Ovary (tissue), 3 donors: ENCODE measurements around the gene GGPS1.

ENCODE experiments used
- CTCF ChIP-seq, 3 donors: fragments of 450-650 bp in 2 of 3; fragments of 200-600 bp in 1 of 3; IDR thresholded peaks; one replicate each; pipeline versions ENCODE4 v1.5.1 to v1.8.0; 2016 to 2022; ENCODE audit warnings: antibody characterized with exemption in 3 of 3, mild to moderate bottlenecking in 1 of 3
- EP300 ChIP-seq: sonication (generic); formaldehyde crosslinking; IDR thresholded peaks from one replicate; pipeline ENCODE4 v1.6.1; 2017; ENCODE audit warnings: antibody characterized with exemption
- POLR2A ChIP-seq: fragments of 450-650 bp; IDR thresholded peaks from one replicate; pipeline ENCODE4 v1.6.1; 2017; ENCODE audit warnings: antibody characterized with exemption, mild to moderate bottlenecking, moderate library complexity
- donor health status: DM: no; HTN: no; CAD: no.

DNA sequence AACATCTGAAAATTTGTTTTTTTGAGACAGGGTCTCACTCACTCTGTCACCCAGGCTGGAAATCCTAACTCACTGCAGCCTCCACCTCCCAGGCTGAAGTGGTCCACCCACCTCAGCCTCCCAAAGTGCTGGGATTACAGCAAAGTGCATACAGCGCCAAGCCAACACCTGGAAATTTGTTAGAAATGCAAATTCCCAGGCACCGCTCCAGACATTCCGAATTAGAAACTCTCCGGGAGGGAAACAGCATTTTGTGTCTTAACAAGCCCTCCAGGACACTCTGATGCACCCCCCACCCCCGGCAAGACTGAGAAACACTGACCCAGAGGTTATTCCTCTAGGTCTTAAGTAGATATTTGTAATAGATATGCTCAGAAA, 49.5 kb upstream of the GGPS1 start:
- no peak for TF ChIP-seq CTCF (IDR thresholded peaks at IDR 0.05)
- no peak for TF ChIP-seq POLR2A
- no peak for TF ChIP-seq EP300
